Keratinocyte (primary cell): ENCODE measurements around the gene ASPN.

Experiments
- EZH2 ChIP-seq: IDR thresholded peaks from one replicate; pipeline ENCODE4 v1.6.1; 2012; ENCODE audit warnings: inconsistent platforms, mild to moderate bottlenecking, low read length, moderate library complexity
- TF ChIP-seq, protein P1 (sequence below), 3 experiments: IDR thresholded peaks in 1 of 3; conservative IDR thresholded peaks in 1 of 3; optimal IDR thresholded peaks in 1 of 3; 2 replicates in 2 of 3; 3 replicates in 1 of 3; pipeline versions ENCODE3 to v1.5.1; 2011; ENCODE audit warnings: low read length in 3 of 3, mild to moderate bottlenecking in 3 of 3, moderate library complexity in 2 of 3, control low read depth in 1 of 3, inconsistent platforms in 1 of 3; ENCODE audit not compliant: insufficient read depth in 2 of 3; ENCODE audit errors: extremely low read depth in 1 of 3

DNA sequence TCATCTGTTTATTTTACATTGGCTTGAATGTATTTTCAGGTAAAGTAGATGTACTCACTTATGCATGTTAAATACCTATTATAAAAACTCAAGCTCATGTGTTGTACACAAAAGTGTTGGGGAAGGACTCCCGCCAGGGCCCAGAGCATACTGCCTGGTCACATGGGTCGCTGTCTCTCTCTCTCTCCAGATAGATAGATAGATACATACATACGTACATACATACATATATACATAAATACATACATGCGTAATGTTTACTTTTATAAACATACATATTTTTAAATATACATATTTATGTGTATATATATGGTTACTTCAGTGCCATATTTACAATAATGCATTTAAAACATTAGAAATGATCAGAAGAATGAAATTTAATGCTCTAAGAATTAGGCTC is 24.7 kb downstream of the ASPN start:
- TF ChIP-seq, protein P1, sequence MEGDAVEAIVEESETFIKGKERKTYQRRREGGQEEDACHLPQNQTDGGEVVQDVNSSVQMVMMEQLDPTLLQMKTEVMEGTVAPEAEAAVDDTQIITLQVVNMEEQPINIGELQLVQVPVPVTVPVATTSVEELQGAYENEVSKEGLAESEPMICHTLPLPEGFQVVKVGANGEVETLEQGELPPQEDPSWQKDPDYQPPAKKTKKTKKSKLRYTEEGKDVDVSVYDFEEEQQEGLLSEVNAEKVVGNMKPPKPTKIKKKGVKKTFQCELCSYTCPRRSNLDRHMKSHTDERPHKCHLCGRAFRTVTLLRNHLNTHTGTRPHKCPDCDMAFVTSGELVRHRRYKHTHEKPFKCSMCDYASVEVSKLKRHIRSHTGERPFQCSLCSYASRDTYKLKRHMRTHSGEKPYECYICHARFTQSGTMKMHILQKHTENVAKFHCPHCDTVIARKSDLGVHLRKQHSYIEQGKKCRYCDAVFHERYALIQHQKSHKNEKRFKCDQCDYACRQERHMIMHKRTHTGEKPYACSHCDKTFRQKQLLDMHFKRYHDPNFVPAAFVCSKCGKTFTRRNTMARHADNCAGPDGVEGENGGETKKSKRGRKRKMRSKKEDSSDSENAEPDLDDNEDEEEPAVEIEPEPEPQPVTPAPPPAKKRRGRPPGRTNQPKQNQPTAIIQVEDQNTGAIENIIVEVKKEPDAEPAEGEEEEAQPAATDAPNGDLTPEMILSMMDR (optimal IDR thresholded peaks at IDR 0.05 in 1 of 3, IDR thresholded peaks at IDR 0.05 in 1 of 3, conservative IDR thresholded peaks at IDR 0.05 in 1 of 3; ENCODE audit: extremely low read depth in 1 of 3, insufficient read depth in 2 of 3, low read length in 3 of 3), result no peak
- TF ChIP-seq EZH2, result no peak
